Transverse colon (tissue), 4 donors: ENCODE results near the gene EBF3.

ENCODE experiments used
- CTCF ChIP-seq, 5 experiments: fragments of 200-600 bp in 3 of 5; fragments of 450-650 bp in 2 of 5; sonication (generic) in 3 of 5; IDR thresholded peaks; 1 replicate in 2 of 5; 2 replicates in 3 of 5; pipeline ENCODE4 v1.5.1; 2016 to 2017; ENCODE audit warnings: antibody characterized with exemption in 5 of 5, inconsistent platforms in 3 of 5, mild to moderate bottlenecking in 2 of 5, moderate library complexity in 1 of 5
- EP300 ChIP-seq: sonication (generic); formaldehyde crosslinking; IDR thresholded peaks from one replicate; pipeline ENCODE4 v1.6.1; 2017; ENCODE audit warnings: antibody characterized with exemption, low read depth
- POLR2AphosphoS5 ChIP-seq, 3 donors: sonication (generic); formaldehyde crosslinking; IDR thresholded peaks; one replicate each; pipeline ENCODE4 v1.6.1; 2016; ENCODE audit warnings: antibody characterized with exemption in 3 of 3

DNA sequence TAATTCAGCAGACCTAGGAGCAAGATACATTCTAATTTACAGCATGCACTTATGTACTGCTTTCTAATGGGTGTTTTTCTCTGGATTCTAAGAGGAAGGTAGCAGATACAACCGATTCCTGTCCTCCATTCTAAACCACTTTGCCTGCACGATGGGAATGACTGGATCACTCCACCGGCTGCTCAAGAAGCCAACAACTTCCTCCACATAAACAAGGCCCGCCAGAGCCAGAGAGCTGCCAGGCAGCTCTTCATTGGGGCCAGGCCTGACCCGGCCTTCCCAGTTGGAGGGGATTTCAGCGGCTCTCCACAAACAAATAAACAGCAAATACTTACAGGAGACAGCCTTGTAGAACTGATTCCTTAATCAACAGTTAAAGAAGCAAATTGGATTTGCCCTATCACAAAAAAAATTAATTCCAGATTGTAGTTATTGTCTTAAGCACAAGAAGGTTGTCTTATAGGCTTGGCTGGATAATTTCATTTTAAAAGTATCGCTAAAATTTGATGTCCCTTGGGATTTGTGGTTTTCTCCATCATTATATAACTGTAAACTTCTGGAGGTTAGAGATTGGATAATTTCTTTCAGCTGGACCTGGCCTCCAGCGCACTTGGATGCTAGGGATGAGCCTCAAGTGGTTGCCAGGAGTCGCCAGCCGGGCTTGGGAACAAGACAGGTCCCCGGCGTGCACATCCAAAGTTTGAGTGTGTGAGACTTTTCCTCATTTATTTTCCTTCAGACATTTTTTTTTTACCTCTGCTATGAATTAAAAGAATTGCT is 20.9 kb downstream of the EBF3 start:
- TF ChIP-seq CTCF (IDR thresholded peaks at IDR 0.05) = no peak
- TF ChIP-seq POLR2AphosphoS5 (IDR thresholded peaks at IDR 0.05) = no peak
- no peak for TF ChIP-seq EP300
